HPDE6-E6E7 (cell line): ENCODE results near the gene FGGY.
A peak's percentile ranks its signal among the peaks of the same experiment; 100 is the strongest.
"Not testable (repeated sequence)": the region's sequence is repeated elsewhere in the genome, so short reads cannot be mapped to it uniquely, and the experiment has no call there.

Experiments
- DNase-seq: peaks from one replicate; pipeline ENCODE4 v3.0.0; 2011; ENCODE audit warnings: missing footprints; ENCODE audit errors: extremely low spot score

The FGGY gene

GRCh38 chr1:59350521-59350920, 53.6 kb downstream of the FGGY start:
- DNase-seq: no peak

DNA sequence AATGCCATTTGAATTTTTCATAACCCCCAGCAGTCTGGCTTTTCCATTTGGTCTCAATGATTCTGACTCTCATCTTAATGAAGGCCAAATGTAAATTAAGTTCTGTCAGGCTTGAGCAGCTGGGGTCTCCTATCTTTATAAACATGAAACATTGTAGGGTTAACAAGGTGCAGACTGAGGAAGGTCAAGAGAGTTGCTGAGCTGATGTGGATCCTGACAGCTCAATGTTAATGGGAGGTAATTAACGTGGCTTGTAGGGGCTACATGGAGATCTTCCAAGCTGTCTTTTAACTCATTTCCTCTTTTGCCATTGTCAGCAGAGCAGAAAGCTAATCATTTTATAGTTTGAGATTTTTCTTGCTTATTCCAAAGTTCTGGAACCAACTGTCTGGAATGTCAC, 55.2 kb downstream of the FGGY start:
- DNase-seq: no peak

GRCh38 chr1:59353453-59353852, 56.6 kb downstream of the FGGY start:
- no peak for DNase-seq

DNA sequence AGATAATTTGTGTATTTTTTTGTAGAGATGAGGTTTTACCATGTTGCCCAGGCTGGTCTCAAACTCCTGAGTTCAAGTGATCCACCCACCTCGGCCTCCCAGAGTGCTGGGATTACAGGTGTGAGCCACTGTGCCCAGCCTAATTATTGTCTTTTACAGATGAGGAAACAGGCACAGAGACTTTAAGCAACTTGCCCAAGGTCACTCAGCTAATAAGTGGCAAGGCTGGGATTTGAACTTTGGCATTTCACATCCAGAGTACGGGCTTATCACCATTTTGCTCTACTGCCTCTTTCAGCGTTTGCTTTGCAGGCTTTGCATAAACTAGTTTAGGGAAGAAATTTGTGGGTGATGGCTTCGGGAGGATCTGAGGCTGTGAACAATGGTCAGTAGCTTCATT, 57.3 kb downstream of the FGGY start:
- not testable (repeated sequence) for DNase-seq

- no peak for DNase-seq
Measured at GRCh38 chr1:59354709-59355337, 57.9 kb downstream of the FGGY start.

GRCh38 chr1:59355361-59355760, 58.5 kb downstream of the FGGY start:
- DNase-seq: no peak

GRCh38 chr1:59356627-59357026, 59.7 kb downstream of the FGGY start:
- DNase-seq: no peak

DNA sequence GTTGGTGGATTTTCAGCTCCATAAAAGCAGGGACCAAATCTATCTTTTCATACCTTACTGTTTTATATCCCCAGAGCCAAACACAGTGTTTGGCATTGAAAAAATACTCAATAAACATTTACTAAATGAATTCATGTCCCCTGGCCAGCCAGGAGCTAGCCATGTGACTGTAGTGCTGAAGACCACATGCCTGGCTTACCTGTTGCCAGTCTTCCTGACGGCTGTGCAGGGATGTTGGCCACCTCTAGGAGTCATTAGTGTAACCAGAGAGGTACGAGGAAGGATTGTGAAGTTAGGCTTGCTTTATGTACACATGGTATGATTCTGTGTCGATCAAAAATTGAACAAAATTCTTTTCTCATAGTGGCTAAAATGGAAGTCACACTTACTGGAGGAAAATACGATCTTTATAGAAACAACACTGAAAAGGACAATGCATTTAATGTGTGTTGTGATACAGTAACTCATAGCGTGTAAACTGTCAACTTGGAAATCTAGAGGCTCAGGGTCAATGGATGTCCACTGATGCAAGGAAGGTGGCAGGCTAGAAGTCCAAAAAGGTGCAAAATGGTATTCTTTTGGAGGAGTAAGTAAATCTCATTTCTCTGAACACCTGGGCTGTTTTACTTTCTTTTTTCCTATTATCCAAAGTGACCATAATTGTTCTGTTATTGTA, 60.9 kb downstream of the FGGY start:
- no peak for DNase-seq

DNA sequence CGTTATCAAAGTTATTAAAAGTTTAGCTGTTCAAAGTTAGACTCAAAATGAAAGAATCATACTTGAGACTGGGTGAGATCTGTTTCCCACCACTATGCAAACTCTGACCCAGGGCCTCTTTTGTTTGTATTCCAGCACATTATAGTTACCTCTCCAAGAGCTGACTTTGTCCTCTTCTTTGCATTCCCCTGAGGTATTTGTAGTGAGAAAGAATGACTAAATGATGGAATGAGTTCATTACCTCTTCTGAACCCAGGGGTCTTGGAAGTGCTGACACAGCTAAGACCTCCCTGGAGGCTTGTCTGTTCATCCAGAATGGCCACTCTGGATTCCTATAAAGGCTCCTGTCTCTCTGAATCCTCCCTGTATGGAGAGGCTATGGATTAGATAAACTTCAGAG, 62.4 kb downstream of the FGGY start:
- no peak for DNase-seq

DNA sequence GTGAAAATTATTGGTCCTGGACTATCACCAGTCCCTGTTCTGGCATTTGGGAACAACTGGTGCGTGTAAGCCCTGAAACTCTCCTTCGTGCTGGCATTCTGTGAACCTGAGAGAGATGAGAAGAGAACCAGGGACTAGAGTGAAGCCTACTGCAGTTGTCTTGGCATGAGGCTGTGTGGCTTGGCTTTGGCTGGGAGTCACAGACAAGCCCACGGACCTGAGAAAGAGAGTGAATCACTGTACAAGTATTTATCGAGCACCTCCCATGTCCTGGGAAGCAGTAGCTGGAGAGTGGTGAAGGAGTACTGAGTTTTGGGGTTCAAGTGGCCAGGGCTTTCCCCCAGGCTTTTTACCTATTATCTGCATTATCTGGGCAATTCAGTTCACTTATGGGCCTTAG, 63.3 kb downstream of the FGGY start:
- peak; percentile 45 for DNase-seq

- no peak for DNase-seq
Measured at GRCh38 chr1:59360729-59361128, 63.8 kb downstream of the FGGY start.

DNA sequence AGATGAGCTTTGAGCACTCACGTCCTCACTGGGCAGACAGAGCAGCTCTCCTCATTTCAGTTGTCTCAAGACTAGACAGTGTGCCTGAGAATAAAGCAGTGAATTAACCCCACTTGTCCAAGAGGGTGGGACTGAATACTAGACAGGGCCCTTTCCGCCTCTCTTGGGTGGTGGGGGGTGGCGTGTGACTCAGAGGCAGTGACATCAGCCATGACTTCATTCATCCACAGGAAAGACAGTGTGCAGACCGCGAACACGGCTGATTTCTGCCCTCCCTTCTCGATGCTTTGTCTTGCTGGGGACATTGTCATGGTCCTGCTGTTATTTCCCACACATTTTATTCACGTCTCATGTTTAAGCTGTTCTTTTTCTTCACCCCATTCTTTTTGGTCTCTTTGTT, 64.9 kb downstream of the FGGY start:
- no peak for DNase-seq

- DNase-seq: no peak
Measured at GRCh38 chr1:59364037-59364436, 67.1 kb downstream of the FGGY start.

GRCh38 chr1:59366346-59366745, 69.5 kb downstream of the FGGY start:
- DNase-seq: no peak

DNA sequence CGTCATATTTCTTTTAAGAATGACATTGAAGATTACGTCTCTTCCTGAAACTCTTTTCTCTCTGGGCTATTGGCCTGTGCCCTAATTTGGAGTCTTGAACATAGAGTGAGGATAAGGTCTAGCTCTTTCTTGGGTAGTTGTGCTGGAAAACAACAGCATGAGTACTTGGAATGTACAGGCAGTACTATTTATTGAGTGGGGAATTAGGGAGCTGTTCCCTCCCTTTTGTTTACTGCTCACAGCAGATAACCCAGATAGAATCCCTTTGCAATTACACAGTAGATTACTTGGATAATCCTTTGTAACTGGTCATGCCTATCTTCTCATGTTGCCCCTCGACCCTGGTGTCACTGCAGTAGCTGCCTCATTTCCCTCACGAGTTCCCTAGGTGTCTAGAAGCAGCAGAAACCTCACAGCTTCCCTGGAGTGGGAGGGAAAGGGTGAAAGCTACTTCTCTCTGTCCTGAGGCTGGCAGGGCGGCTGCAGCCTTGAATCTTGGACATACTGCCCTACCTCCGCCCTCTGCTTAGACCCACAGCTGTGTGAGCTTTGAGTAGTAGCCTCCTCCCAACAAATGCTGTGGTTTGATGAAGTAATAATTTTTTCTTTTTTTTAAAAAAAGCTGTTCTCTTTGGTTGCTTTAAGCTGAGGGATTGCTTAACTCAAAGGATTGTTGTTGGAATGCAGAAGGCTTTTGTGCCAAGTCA, 70.6 kb downstream of the FGGY start:
- no peak for DNase-seq

DNA sequence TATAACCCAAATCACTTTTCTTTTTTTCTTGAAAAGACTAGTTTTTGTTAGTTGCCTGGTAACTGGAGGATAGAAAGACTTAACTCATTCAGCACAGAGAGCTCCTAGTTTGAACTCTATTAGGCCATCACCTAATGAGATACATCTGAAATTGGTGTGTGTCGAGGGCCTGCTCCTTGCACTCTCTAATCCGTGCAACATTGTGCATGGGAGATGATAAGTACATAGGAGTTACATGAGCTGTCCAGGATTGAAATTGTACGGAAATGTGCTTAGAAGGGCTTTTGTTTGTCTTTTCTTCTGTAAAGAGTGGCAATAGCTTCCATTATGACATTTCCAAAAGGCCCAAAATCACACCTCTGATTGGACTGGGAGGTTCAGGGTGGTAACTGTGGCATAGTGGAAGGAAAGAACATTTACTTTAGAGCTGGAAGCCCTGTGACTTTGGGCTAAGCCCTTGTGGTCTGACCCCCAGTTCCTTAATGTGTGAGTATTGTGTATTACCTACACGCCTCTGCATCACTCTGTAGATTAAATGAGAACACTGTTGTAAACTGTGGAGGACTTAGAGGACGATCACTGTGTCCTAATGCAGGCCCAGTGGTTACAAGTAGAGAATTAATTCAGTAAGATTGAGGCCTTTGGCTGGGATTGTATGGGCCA, 71.2 kb downstream of the FGGY start:
- no peak for DNase-seq

GRCh38 chr1:59375321-59376220, 78.7 kb downstream of the FGGY start:
- DNase-seq: peak; percentile 70

DNA sequence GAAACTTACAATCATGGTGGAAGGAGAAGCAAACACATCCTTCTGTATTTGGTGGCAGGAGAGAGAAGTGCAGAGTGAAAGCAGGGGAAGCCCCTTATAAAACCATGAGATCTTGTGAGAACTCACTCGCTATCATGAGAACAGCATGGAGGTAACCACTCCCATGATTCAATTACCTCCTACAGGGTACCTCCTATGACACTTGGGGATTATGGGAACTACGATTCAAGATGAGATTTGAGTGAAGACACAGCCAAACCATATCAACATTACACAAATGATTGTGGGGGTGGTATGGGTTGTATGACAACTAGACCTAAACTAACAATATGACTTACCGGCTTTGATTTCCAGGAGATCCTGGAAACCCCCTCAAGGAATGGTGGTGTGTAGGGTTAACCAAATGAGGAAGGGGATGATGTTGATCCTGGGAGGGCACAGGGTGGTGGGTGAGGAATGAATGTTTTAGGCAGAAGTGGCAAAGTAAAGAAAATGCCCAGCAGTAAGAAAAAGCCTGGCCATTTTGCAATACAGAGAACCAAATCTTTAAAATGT, 80.5 kb downstream of the FGGY start:
- DNase-seq: no peak

- no peak for DNase-seq
Measured at GRCh38 chr1:59378621-59379370, 81.9 kb downstream of the FGGY start.

- no peak for DNase-seq
Measured at GRCh38 chr1:59379371-59379728, 82.5 kb downstream of the FGGY start.

- no peak for DNase-seq
Measured at GRCh38 chr1:59383963-59384362, 87.1 kb downstream of the FGGY start.
